Endothelial cell (in vitro differentiated cells): Measurements from ENCODE around the gene RELL2. TPM values are rescaled to one million over a fixed set of nuclear protein-coding genes. Genes with fewer than 3 reads are reported as not detected.
A peak's percentile ranks its signal among the peaks of the same experiment; 100 is the strongest.

Source experiments
- DNase-seq: peaks from one replicate; pipeline ENCODE4 v3.0.0; 2021; ENCODE audit warnings: low spot score
- H3K27ac Mint-ChIP-seq: one replicate; pipeline ENCODE4 v1.8.0; 2021; ENCODE audit warnings: mixed read lengths, inconsistent platforms; ENCODE audit not compliant: unreplicated experiment
- H3K27me3 Mint-ChIP-seq: one replicate; pipeline ENCODE4 v1.8.0; 2021; ENCODE audit warnings: mild to moderate bottlenecking, moderate library complexity, mixed read lengths, inconsistent platforms; ENCODE audit not compliant: unreplicated experiment
- H3K36me3 Mint-ChIP-seq: one replicate; pipeline ENCODE4 v1.8.0; 2021; ENCODE audit warnings: mild to moderate bottlenecking, low read depth, mixed read lengths, inconsistent platforms; ENCODE audit not compliant: unreplicated experiment
- H3K4me1 Mint-ChIP-seq: one replicate; pipeline ENCODE4 v1.8.0; 2021; ENCODE audit warnings: mild to moderate bottlenecking, mixed read lengths, inconsistent platforms; ENCODE audit not compliant: unreplicated experiment
- H3K4me3 Mint-ChIP-seq: one replicate; pipeline ENCODE4 v1.8.0; 2021; ENCODE audit warnings: mild to moderate bottlenecking, mixed read lengths, inconsistent platforms; ENCODE audit not compliant: unreplicated experiment
- H3K9me3 Mint-ChIP-seq: one replicate; pipeline ENCODE4 v1.8.0; 2021; ENCODE audit warnings: mixed read lengths, inconsistent platforms; ENCODE audit not compliant: unreplicated experiment
- CTCF ChIP-seq: fragments of 200-600 bp; sonication (generic); IDR thresholded peaks from one replicate; pipeline ENCODE4 v1.5.0; 2021; ENCODE audit warnings: antibody characterized with exemption; ENCODE audit not compliant: unreplicated experiment
- total RNA-seq: library from RNA; stranded (reverse); fragmentation: NEBNext Ultra II Directional; extraction: Animal tissue kit (Norgen Biotek cat#: 25700); gene quantifications from one replicate; pipeline ENCODE4 v1.2.1, GENCODE V29; 2021; ENCODE audit not compliant: unreplicated experiment

Gene RELL2
- total RNA-seq, 1 donor from 2014 or later: 17.4 TPM

GRCh38 chr5:141618804-141619554 is 17.8 kb upstream of the RELL2 start, which contains the start of gene DIAPH1:
DIAPH1 (minus strand) TSS chr5:141619000; CDS start chr5:141618914, 86 bp downstream.
- Mint-ChIP-seq H3K27me3 (peaks cover 1% of the 10 kb centered on the region), H3K27ac (peak within 1 kb of the TSS; percentile 96), H3K4me3 (peak within 1 kb of the TSS; percentile 97), H3K4me1 (peaks cover 50% of the 10 kb centered on the region), H3K9me3 (no peaks in the 10 kb centered on the region), H3K36me3 (peaks cover 18% of the 10 kb centered on the region)
- TF ChIP-seq CTCF: peak; percentile 98
- DNase-seq: peak; percentile 99

GRCh38 chr5:141623186-141623585 is 13.6 kb upstream of the RELL2 start:
- Mint-ChIP-seq H3K36me3 (peaks cover 46% of the 10 kb centered on the region), H3K27me3 (peaks cover 1% of the 10 kb centered on the region), H3K27ac (peak overlapping the region; percentile 70), H3K4me3 (no peak overlapping the region), H3K4me1 (peaks cover 22% of the 10 kb centered on the region), H3K9me3 (no peaks in the 10 kb centered on the region)
- no peak for TF ChIP-seq CTCF
- no peak for DNase-seq

GRCh38 chr5:141623611-141624010 is 13.2 kb upstream of the RELL2 start:
- TF ChIP-seq CTCF: no peak
- Mint-ChIP-seq H3K9me3 (no peaks in the 10 kb centered on the region), H3K27me3 (peaks cover 1% of the 10 kb centered on the region), H3K4me3 (no peak overlapping the region), H3K36me3 (peaks cover 49% of the 10 kb centered on the region), H3K27ac (peak overlapping the region; percentile 70), H3K4me1 (peaks cover 21% of the 10 kb centered on the region)
- DNase-seq: no peak

GRCh38 chr5:141628175-141628788 is 8.5 kb upstream of the RELL2 start:
- DNase-seq: no peak
- Mint-ChIP-seq H3K36me3 (peaks cover 48% of the 10 kb centered on the region), H3K27me3 (peaks cover 1% of the 10 kb centered on the region), H3K9me3 (no peaks in the 10 kb centered on the region), H3K27ac (no peak overlapping the region), H3K4me3 (no peak overlapping the region), H3K4me1 (peaks cover 19% of the 10 kb centered on the region)
- TF ChIP-seq CTCF: no peak

- Mint-ChIP-seq H3K4me3 (no peak overlapping the region), H3K36me3 (peaks cover 44% of the 10 kb centered on the region), H3K27me3 (peaks cover 5% of the 10 kb centered on the region), H3K4me1 (peaks cover 28% of the 10 kb centered on the region), H3K27ac (no peak overlapping the region), H3K9me3 (no peaks in the 10 kb centered on the region)
- TF ChIP-seq CTCF: no peak
- no peak for DNase-seq
These were observed 6.1 kb upstream of the RELL2 start for GRCh38 chr5:141630570-141631140.
